ENCODE data around the gene RRP12.

DNA sequence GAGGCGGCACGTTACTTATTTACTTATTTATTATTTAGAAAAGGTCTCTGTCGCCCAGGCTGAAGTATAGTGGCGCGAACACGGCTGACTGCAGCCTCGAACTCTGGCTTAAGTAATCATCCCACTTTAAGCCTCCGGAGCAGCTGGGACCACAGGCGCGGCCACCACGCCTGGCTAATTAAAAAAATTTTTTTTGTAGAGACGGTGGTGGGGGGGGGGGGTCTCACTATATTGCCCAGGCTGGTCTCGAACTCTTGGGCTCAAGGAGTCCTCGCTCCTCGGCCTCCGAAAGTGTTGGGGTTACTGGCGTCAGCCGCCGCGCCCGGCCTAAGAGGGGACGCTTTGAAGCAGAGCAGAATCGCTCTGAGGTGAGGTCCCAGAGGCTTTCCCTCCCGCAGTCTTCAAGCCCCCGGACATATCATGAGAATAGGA, 65.9 kb downstream of the RRP12 start:
- TF ChIP-seq, protein P1, sequence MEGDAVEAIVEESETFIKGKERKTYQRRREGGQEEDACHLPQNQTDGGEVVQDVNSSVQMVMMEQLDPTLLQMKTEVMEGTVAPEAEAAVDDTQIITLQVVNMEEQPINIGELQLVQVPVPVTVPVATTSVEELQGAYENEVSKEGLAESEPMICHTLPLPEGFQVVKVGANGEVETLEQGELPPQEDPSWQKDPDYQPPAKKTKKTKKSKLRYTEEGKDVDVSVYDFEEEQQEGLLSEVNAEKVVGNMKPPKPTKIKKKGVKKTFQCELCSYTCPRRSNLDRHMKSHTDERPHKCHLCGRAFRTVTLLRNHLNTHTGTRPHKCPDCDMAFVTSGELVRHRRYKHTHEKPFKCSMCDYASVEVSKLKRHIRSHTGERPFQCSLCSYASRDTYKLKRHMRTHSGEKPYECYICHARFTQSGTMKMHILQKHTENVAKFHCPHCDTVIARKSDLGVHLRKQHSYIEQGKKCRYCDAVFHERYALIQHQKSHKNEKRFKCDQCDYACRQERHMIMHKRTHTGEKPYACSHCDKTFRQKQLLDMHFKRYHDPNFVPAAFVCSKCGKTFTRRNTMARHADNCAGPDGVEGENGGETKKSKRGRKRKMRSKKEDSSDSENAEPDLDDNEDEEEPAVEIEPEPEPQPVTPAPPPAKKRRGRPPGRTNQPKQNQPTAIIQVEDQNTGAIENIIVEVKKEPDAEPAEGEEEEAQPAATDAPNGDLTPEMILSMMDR (conservative IDR thresholded peaks at IDR 0.05; ENCODE audit: low read depth, low read length) = no peak
- TF ChIP-seq CEBPB (IDR thresholded peaks at IDR 0.05; ENCODE audit: low read depth, low read length) (no peak), BHLHE40 (IDR thresholded peaks at IDR 0.05; ENCODE audit: low read depth, low read length) (no peak), MXI1 (IDR thresholded peaks at IDR 0.05; ENCODE audit: borderline replicate concordance, low read depth, low read length) (no peak), POLR2A (IDR thresholded peaks at IDR 0.05; ENCODE audit: low read depth, low read length) (no peak), MAFK (IDR thresholded peaks at IDR 0.05; ENCODE audit: low read depth, low read length) (no peak), RCOR1 (IDR thresholded peaks at IDR 0.05; ENCODE audit: insufficient replicate concordance, low read length) (no peak)
- TF ChIP-seq, protein P2, sequence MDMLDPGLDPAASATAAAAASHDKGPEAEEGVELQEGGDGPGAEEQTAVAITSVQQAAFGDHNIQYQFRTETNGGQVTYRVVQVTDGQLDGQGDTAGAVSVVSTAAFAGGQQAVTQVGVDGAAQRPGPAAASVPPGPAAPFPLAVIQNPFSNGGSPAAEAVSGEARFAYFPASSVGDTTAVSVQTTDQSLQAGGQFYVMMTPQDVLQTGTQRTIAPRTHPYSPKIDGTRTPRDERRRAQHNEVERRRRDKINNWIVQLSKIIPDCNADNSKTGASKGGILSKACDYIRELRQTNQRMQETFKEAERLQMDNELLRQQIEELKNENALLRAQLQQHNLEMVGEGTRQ (IDR thresholded peaks at IDR 0.05; ENCODE audit: low read depth, low read length) = no peak

Measured in IMR-90 (cell line).